PFSK-1 (cell line): ENCODE measurements around the gene LIN7B.
A peak's percentile ranks its signal among the peaks of the same experiment; 100 is the strongest.

ENCODE experiments used
- FOXP2 ChIP-seq: optimal IDR thresholded peaks from 2 replicates; pipeline ENCODE3; 2011; ENCODE audit warnings: borderline replicate concordance, control low read depth, inconsistent platforms; ENCODE audit not compliant: insufficient read depth; ENCODE audit errors: extremely low read length, extremely low read depth
- POLR2AphosphoS5 ChIP-seq: IDR thresholded peaks from 2 replicates; pipeline ENCODE4 v1.6.1; 2012; ENCODE audit warnings: low read depth, mild to moderate bottlenecking, control low read depth, low read length, moderate library complexity
- SIN3A ChIP-seq: IDR thresholded peaks from 2 replicates; pipeline ENCODE4 v1.6.1; 2012; ENCODE audit warnings: mild to moderate bottlenecking, low read length, moderate library complexity, borderline replicate concordance; ENCODE audit not compliant: insufficient read depth
- TAF1 ChIP-seq: IDR thresholded peaks from 2 replicates; pipeline ENCODE4 v1.6.1; 2012; ENCODE audit warnings: low read length, control low read depth, borderline replicate concordance; ENCODE audit not compliant: insufficient read depth
- TF ChIP-seq, protein P1 (sequence below), 2 experiments: IDR thresholded peaks; 2 replicates each; pipeline versions ENCODE4 v1.6.1 to v1.8.0; 2011 to 2012; ENCODE audit warnings: low read depth in 2 of 2, low read length in 2 of 2, control low read depth in 1 of 2, inconsistent platforms in 1 of 2, mild to moderate bottlenecking in 1 of 2, moderate library complexity in 1 of 2; ENCODE audit not compliant: insufficient read depth in 1 of 2

Gene LIN7B

GRCh38 chr19:49140951-49141350 is 26.8 kb downstream of the LIN7B start:
- TF ChIP-seq FOXP2: no peak

- TF ChIP-seq TAF1: no peak
- no peak for TF ChIP-seq SIN3A
- no peak for TF ChIP-seq FOXP2
- no peak for TF ChIP-seq POLR2AphosphoS5
- TF ChIP-seq, protein P1, sequence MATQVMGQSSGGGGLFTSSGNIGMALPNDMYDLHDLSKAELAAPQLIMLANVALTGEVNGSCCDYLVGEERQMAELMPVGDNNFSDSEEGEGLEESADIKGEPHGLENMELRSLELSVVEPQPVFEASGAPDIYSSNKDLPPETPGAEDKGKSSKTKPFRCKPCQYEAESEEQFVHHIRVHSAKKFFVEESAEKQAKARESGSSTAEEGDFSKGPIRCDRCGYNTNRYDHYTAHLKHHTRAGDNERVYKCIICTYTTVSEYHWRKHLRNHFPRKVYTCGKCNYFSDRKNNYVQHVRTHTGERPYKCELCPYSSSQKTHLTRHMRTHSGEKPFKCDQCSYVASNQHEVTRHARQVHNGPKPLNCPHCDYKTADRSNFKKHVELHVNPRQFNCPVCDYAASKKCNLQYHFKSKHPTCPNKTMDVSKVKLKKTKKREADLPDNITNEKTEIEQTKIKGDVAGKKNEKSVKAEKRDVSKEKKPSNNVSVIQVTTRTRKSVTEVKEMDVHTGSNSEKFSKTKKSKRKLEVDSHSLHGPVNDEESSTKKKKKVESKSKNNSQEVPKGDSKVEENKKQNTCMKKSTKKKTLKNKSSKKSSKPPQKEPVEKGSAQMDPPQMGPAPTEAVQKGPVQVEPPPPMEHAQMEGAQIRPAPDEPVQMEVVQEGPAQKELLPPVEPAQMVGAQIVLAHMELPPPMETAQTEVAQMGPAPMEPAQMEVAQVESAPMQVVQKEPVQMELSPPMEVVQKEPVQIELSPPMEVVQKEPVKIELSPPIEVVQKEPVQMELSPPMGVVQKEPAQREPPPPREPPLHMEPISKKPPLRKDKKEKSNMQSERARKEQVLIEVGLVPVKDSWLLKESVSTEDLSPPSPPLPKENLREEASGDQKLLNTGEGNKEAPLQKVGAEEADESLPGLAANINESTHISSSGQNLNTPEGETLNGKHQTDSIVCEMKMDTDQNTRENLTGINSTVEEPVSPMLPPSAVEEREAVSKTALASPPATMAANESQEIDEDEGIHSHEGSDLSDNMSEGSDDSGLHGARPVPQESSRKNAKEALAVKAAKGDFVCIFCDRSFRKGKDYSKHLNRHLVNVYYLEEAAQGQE (IDR thresholded peaks at IDR 0.05; ENCODE audit: insufficient read depth in 1 of 2, low read depth in 2 of 2, low read length in 2 of 2): no peak
Measured at GRCh38 chr19:49141352-49141751, 27.2 kb downstream of the LIN7B start.

GRCh38 chr19:49142866-49143335 is 28.7 kb downstream of the LIN7B start:
- TF ChIP-seq, protein P1 (IDR thresholded peaks at IDR 0.05; ENCODE audit: insufficient read depth in 1 of 2, low read depth in 2 of 2, low read length in 2 of 2): no peak
- no peak for TF ChIP-seq TAF1
- no peak for TF ChIP-seq SIN3A
- TF ChIP-seq FOXP2: no peak
- no peak for TF ChIP-seq POLR2AphosphoS5

DNA sequence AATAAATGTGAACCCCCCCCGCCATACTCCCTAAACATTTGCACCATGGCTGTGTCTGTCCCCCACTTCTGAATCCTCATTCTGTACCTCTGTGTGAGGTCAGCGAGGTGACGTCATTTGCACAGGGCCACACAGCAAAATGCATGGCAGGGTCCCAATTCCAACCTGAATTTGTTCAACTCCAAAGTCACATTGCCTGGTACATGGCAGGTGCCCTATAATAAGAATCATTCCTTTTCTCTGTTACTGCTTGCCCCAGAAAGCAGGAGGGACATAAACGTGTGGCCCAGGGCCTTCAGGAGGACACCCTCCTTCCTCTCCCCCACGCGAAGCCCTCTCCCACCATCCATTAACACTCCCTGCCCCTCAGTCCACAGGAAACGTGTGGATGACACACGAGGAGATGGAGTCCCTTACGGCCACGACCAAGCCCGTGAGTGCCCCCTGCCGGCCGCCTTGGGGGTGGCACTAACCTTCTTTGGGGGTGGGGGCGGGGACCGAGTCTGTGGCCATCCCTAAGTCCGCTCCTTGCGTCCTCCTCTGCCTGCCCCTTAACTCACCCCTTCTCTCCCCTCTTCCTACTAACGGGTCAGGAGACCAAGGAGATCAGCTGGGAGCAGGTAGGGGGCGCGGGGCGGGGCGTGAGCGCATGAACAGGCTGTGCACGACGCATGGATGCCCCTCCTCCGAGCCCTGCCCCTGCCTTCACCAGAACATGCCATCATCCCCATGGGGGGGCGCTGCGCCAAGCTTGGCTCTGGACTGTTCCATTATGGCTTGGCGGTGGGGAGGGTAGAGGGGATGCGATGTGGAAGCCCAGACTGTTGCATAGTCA is 31.6 kb downstream of the LIN7B start:
- 0 out of 2 replicates have a peak, but pooled peaks have one; percentile 61 for TF ChIP-seq SIN3A
- TF ChIP-seq FOXP2: no peak
- TF ChIP-seq, protein P1 (IDR thresholded peaks at IDR 0.05; ENCODE audit: insufficient read depth in 1 of 2, low read depth in 2 of 2, low read length in 2 of 2): 0 out of 4 replicates have a peak, but pooled peaks of 1 of the 2 experiments have one; percentile 36
- no peak for TF ChIP-seq TAF1

DNA sequence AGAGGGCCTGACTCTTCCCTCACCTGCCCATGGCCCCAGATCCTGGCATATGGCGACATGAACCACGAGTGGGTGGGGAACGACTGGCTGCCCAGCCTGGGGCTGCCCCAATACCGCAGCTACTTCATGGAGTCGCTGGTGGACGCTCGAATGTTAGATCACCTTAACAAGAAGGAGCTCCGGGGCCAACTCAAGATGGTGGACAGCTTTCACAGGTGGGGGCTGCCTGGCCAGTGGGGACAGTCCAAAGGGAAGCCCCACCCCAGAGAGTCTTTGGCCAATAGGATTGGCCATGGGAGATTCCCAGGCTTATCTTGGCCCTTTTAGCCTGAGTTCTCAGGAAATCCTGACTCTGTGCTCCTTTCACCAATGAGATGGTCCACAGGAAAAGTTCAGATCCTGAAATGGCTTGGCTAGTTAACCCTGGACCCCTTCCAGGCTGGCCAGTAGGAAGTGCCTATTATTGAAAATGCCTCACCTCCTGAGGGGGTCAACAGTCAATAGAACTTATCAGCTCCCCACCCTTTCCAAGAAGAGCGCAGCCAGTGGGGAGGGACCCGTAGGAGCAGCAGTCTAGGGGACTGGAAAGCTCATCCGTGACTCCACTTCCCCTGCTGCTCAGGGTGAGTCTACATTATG is 34.0 kb downstream of the LIN7B start:
- TF ChIP-seq, protein P1 (IDR thresholded peaks at IDR 0.05; ENCODE audit: insufficient read depth in 1 of 2, low read depth in 2 of 2, low read length in 2 of 2): no peak
- TF ChIP-seq TAF1: no peak
- no peak for TF ChIP-seq FOXP2
- no peak for TF ChIP-seq SIN3A
- no peak for TF ChIP-seq POLR2AphosphoS5
